Cardiac muscle cell (in vitro differentiated cells and primary cell): ENCODE measurements around the gene ACO2. TPM values are rescaled to one million over a fixed set of nuclear protein-coding genes. Genes with fewer than 3 reads are reported as not detected.
A peak's percentile ranks its signal among the peaks of the same experiment; 100 is the strongest.

Source experiments
- DNase-seq, 2 donors: peaks; one replicate each; pipeline versions ENCODE4 v3.0.0 to v3.0.0-alpha.2; 2010 to 2017; ENCODE audit warnings: low read depth in 1 of 2, low spot score in 1 of 2
- H3K27ac ChIP-seq: fragments of 200-600 bp; sonication (generic); 2 replicates; pipeline ENCODE4 v1.5.1; 2016
- H3K27me3 ChIP-seq: fragments of 200-600 bp; sonication (generic); 2 replicates; pipeline ENCODE4 v1.6.0; 2016; ENCODE audit warnings: control low read depth
- H3K36me3 ChIP-seq: fragments of 200-600 bp; sonication (generic); 2 replicates; pipeline ENCODE4 v1.5.1; 2016; ENCODE audit warnings: control low read depth
- H3K4me1 ChIP-seq: fragments of 200-600 bp; sonication (generic); 2 replicates; pipeline ENCODE4 v1.8.1; 2017; ENCODE audit warnings: low read depth, mild to moderate bottlenecking, mixed run types
- H3K4me3 ChIP-seq: fragments of 200-600 bp; sonication (generic); 2 replicates; pipeline ENCODE4 v1.5.1; 2016; ENCODE audit warnings: mild to moderate bottlenecking
- H3K9me3 ChIP-seq: fragments of 200-600 bp; sonication (generic); 2 replicates; pipeline ENCODE4 v1.5.1; 2017; ENCODE audit warnings: low read depth, mild to moderate bottlenecking, control low read depth
- CTCF ChIP-seq: IDR thresholded peaks from 2 replicates; pipeline ENCODE4 v1.5.1; 2012; ENCODE audit warnings: low read depth, mild to moderate bottlenecking, low read length
- polyA plus RNA-seq: library from polyadenylated mRNA; unstranded; fragments of >200 nt; fragmentation: Nextera tagmentation; extraction: Ambion mirVana; gene quantifications from 2 replicates; pipeline ENCODE4 v1.2.1, GENCODE V29; 2016
- total RNA-seq: library from RNA; depleted of rRNA; stranded (reverse); fragments of >200 nt; gene quantifications from 2 replicates; pipeline ENCODE4 v1.2.3, GENCODE V29; 2016

Gene ACO2
- total and polyA plus RNA-seq, 2 experiments from 2014 or later, result 183 to 328 TPM

- H3K4me1 ChIP-seq, result no peaks in the 10 kb centered on the region
- no peak for DNase-seq
- no peaks in the 10 kb centered on the region for H3K27me3 ChIP-seq
- TF ChIP-seq CTCF, result no peak
- H3K4me3 ChIP-seq, result no peak overlapping the region
- H3K36me3 ChIP-seq, result peaks cover 60% of the 10 kb centered on the region
- H3K9me3 ChIP-seq, result no peaks in the 10 kb centered on the region
- peak overlapping the region; percentile 45 for H3K27ac ChIP-seq
Observed at GRCh38 chr22:41524809-41525449, 56.0 kb downstream of the ACO2 start.

- TF ChIP-seq CTCF, result no peak
- H3K27ac ChIP-seq, result peak overlapping the region; percentile 45
- H3K36me3 ChIP-seq, result peaks cover 55% of the 10 kb centered on the region
Observed at GRCh38 chr22:41525450-41526225, 56.7 kb downstream of the ACO2 start.

GRCh38 chr22:41526226-41526829, 57.4 kb downstream of the ACO2 start:
- peak overlapping the region; percentile 45 for H3K27ac ChIP-seq
- no peak overlapping the region for H3K4me3 ChIP-seq
- no peak for DNase-seq
- no peaks in the 10 kb centered on the region for H3K9me3 ChIP-seq
- TF ChIP-seq CTCF, result no peak
- peaks cover 55% of the 10 kb centered on the region for H3K36me3 ChIP-seq
- H3K27me3 ChIP-seq, result no peaks in the 10 kb centered on the region
- H3K4me1 ChIP-seq, result no peaks in the 10 kb centered on the region

More at GRCh38 chr22:41525450-41526225, 56.7 kb downstream of the ACO2 start:
- no peaks in the 10 kb centered on the region for H3K4me1 ChIP-seq
- no peak for DNase-seq
- H3K9me3 ChIP-seq, result no peaks in the 10 kb centered on the region
- H3K27me3 ChIP-seq, result no peaks in the 10 kb centered on the region
- H3K4me3 ChIP-seq, result no peak overlapping the region

- peaks cover 55% of the 10 kb centered on the region for H3K36me3 ChIP-seq
- DNase-seq, result peak; percentile 29 to 46
Observed at GRCh38 chr22:41526830-41527799, 58.2 kb downstream of the ACO2 start.

More at GRCh38 chr22:41526830-41527799, 58.2 kb downstream of the ACO2 start:
- H3K9me3 ChIP-seq, result no peaks in the 10 kb centered on the region
- H3K4me1 ChIP-seq, result no peaks in the 10 kb centered on the region
- no peaks in the 10 kb centered on the region for H3K27me3 ChIP-seq
- H3K4me3 ChIP-seq, result no peak overlapping the region
- H3K27ac ChIP-seq, result peak overlapping the region; percentile 66
- TF ChIP-seq CTCF, result peak; percentile 82
